GM19452 (cell line): Measurements from ENCODE around the gene TMCC1.
"Not testable (repeated sequence)": the region's sequence is repeated elsewhere in the genome, so short reads cannot be mapped to it uniquely, and the experiment has no call there.

Experiments
- ATAC-seq: cut with Tn5 transposase; IDR thresholded peaks from one replicate; pipeline ENCODE4 v1.9.1; 2021; ENCODE audit not compliant: unreplicated experiment

The TMCC1 gene

DNA sequence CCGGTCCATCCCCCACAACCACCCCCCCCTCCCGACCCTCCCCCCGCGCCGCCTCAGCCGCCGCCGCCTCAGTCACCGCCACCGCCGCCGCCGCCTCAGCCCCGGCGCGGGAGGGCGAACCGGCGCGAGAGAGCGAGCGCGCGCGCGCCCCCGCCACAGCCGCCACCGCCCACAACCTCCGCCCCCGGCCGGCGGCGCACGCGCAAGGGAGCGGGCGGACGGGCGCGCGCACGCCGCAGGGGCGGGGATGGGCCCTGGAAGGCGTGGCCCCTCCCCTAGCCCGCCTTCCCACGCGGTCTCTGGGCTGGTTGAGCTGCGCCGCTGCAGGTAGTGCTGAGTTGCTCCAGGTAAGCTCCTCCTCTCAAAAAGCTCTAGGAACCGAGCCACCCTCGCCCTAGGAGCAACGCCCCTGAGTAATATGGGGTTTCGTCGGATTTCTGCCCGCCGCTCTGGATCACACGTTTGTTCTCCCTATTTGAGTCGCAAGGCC lies at the start of gene TMCC1:
Gene TMCC1 (minus strand): TSS at position 131 of the 490 bp plus-strand sequence.
- peak; percentile 85 for ATAC-seq

DNA sequence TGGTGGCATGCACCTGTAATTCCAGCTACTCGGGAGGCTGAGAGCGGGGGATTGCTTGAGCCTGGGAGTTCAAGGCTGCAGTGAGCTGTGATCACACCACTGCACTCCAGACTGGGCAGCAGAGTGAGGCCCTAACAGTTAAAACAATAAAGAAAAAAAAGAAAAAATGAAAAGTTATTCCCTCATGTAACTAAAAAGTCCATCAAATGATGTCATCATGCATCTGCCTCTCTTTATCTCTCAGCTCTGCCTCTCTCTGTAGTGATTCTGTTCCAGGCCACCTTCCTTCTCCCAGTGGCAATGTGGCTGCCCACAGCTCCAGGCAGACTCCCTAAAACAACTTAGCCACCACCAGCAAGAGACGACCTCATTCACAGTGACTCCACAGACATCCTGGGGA lies 49.5 kb upstream of the TMCC1 start:
- no peak for ATAC-seq

DNA sequence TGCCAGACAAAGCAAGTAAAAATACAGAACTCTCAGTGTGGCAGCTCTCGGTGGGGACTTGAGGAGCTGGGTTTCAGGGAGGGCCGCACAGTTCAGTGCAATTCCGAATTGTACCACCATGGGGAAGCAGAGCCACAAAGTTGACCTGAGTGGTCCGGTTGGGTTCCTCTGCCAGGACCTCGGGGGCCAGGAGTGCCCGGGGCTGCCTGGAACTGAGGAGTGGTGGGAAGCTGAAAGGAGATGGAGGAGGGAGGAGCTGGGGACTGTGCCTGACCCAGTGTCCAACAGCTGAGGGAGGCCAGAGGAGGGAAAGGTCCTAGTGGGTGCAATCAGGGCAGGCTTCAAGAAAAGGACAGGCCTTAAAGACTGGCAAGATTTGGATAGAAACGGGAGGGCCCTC lies 48.8 kb upstream of the TMCC1 start:
- no peak for ATAC-seq

DNA sequence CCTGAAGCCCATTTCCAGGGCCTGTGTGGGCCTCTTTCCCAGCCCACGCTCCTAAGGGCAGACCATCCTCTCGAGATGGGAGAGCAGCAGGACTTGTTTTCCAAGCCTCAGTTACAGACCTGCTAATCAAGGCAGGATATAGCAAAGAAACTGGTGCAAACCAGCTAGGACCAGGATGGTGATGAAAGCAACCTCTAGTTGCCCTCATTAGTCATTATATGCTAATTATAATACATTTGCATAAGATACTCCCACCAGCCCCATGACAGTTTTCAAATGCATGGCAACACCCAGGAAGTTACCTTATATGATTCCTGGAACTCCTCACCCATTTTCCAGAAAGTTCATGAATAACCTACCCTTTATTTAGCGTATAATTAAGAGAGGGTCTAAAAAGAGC lies 46.6 kb upstream of the TMCC1 start:
- ATAC-seq: no peak

- no peak for ATAC-seq
Observed at GRCh38 chr3:129938140-129938930, 44.8 kb upstream of the TMCC1 start.

GRCh38 chr3:129937717-129938116 lies 44.2 kb upstream of the TMCC1 start:
- no peak for ATAC-seq

DNA sequence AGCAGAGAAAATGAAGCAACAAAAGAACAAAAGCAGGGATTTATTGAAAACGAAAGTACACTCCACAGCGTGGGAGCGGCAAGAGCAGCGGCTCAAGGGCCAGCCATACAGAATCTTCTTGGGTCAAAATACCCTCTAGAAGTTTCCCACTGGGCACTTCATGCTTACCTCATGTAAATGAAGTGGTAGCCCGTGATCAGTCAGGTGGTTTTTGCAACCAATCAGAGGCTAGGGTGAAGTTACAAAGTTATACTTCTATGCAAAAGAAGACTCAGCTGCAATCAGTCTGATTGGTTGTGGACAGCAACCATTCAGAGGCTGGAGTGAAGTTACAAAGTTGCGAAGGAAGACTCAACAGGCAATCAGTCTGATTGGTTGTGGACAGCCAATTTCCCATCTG lies 43.2 kb upstream of the TMCC1 start:
- no peak for ATAC-seq

DNA sequence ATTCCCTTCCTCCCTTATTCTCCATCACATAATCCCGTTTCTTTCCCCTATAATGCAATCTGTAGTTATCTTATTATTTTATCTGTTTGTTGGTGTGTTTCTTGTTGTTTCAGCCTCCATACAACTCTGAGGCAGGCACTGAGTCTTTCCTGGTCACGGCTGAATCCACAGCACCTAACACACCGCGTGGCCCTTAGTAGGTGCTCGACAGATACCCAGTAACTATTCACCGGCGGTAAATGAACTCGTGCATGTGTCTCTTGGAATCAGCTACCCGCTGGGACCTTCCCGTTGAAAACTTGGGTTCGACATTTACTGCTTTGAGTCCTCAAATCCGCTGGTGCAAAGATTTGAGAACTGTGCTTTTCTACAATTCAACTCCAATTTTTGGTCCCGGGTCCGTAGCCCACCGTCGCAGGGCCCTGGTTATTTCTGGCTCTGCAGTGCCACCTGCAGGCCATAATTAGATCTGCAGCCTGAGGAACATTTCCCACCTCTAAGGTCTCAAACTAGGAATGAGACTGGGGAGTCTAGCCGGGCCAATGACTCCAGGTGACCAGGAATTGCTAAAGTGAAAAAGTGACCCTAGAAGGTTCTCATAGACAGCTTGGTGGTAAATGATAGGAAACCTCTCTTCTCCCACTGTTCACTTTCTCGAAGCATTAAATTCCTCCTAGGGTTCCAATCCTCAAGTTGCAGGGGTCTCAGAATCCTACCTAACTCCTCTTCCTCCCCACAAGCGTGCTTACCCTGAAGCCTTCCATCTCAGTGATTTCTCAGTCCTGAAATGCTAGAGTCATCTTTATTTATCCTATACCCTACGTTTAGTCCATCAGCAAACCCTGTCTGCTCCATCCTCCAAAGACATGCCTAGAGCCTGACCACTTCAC lies 41.0 kb upstream of the TMCC1 start:
- ATAC-seq: no peak

GRCh38 chr3:129933471-129933870 lies 40.0 kb upstream of the TMCC1 start:
- ATAC-seq: no peak

- ATAC-seq: no peak
Observed at GRCh38 chr3:129929383-129929782, 35.9 kb upstream of the TMCC1 start.

GRCh38 chr3:129927072-129927471 lies 33.6 kb upstream of the TMCC1 start:
- no peak for ATAC-seq

DNA sequence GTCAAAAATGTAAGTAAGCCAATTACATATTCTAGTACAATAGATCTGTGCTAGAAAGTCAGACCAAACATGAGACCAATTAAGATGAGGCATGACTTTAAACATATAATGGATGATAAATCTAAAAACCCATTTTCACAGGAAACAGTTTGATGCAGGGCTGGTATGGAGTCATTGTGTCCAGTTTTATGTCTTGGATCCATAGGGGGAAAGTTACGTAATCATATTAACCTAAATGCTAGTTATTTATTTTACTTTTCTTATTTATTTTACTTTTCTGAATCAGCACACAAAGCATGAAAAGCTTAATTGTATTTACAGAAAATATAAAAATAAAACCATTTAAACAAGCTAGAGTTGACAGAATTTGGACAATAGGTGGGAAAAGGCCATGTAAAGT lies 26.3 kb upstream of the TMCC1 start:
- ATAC-seq: no peak

GRCh38 chr3:129919357-129919756 lies 25.8 kb upstream of the TMCC1 start:
- ATAC-seq: no peak

GRCh38 chr3:129918461-129918860 lies 24.9 kb upstream of the TMCC1 start:
- ATAC-seq: no peak

DNA sequence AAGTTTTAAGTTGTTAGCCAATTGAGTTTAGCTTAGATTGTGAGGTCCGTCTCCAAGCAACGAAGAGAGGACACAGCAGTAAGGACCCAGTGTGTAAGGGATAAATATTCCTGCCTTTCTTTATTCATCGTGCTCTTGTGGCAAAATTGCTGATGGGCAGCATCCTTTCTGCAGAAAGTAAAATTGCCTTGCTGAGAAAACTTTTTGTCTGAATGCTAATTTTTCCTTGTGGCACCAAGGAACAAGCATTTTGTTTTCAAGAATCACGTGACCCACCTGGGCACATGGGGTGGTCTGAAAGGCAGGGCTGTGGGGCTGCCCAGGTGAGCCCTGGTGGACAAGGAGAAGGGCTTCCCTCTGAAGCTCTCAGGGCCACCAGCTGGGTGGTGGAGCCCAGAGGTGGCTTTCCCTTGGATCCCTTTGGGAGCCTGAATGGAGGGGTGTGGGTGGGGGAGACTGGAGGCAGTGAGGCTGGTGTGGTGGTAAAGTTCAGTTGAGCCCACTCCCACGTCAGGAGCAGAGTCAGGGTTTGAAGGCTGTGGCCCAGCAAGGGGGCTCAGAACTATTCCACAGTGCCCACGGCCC lies 24.0 kb upstream of the TMCC1 start:
- no peak for ATAC-seq

DNA sequence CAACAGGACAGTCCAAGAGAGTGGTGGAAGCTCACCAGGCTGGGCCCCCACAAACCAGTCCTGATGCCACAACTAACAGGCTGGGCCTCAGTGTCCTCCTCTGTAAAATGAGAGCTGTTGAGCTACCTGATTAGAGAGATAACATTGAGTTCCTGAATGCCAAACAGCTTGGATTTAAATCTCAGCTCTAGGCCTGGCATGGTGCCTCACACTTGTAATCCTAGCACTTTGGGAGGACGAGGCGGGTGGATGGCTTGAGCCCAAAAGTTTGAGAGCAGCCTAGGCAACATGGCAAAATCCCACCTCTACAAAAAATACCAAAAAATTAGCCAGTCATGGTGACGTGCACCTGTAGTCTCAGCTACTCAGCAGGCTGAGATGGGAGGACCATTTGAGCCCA lies 20.1 kb upstream of the TMCC1 start:
- ATAC-seq: no peak

DNA sequence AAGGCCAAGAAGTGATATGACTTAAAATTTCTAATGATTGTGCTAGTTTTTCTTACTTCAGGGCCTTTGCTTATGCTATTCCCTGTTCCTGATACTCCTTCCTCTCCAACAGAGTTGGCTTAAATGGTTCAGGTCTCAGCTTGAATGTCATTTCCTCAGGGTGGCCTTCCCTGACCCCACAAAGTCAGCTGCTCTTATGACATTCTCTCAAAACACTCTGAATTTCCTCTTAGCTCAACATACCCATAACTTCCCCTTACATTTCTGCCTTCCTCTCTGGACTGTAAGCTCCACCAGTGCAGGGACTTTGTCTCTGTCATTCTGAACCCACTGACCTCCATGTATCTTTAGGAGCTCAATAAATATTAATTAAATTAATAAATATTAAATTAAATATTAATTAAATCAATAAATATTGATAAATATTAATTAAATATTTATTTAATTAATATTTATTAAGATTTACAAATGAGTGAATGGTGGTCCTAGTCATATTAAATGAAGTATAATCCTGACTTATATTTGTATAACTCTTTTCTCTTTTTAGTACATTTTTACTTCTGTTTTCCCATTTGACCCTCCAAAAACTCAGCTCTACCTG lies 17.9 kb upstream of the TMCC1 start:
- ATAC-seq: no peak

- ATAC-seq: not testable (repeated sequence)
Observed at GRCh38 chr3:129909235-129909634, 15.7 kb upstream of the TMCC1 start.

DNA sequence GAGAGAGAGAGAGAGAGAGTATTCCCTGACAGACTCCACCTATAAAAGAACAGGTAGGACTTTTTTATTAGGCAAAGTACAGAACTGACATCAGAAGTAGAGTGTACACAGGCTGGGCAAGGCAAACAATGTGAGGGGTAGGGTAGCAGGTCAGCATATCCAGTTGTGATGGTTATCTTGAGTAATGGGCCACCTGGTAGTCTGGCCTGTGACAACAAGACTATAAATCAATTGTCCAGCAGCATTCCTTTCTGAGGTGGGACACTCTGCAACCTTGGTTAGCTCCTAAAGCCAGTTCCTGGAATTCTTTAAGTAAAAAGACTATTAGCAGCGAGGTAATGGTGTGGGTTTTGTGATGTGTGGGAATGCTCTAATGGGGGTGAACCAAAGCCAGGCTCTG lies 14.9 kb upstream of the TMCC1 start:
- no peak for ATAC-seq

DNA sequence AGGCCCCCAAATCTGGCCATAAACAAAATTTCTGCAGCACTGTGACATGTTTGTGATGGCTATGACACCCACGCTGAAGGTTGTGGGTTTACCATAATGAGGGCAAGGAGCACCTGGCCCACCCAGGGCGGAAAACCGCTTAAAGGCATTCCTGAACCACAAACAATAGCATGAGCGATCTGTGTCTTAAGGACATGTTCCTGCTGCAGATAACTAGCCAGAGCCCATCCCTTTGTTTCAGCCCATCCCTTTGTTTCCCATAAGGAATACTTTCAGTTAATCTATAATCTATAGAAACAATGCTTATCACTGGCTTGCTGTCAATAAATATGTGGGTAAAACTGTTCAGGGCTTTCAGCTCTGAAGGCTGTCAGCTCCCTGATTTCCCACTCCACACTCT lies 7.8 kb upstream of the TMCC1 start:
- not testable (repeated sequence) for ATAC-seq

DNA sequence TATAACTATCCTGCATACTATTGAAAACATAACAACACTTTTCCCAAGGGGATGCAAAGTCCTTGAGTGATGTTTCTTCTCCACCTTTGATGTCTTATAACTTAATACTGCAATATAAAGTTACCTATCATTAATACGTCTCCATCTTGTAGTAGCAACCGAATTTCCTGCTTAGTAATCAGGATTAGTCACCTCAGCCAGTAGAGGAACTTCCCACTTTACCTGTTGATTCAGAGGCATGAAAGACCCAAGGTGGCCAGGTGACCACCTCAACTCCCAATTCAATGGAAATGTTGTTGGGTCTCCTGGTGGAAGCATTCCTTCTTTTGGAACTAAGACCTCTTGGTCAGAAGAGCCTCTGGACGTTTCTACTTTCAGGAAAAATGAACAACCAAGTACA lies 3.5 kb upstream of the TMCC1 start:
- no peak for ATAC-seq
